GM21717 (cell line): ENCODE measurements around the gene STPG2.

Experiments
- ATAC-seq: cut with Tn5 transposase; IDR thresholded peaks from one replicate; pipeline ENCODE4 v1.9.1; 2021; ENCODE audit warnings: mild to moderate bottlenecking, moderate library complexity; ENCODE audit not compliant: unreplicated experiment

Gene STPG2

DNA sequence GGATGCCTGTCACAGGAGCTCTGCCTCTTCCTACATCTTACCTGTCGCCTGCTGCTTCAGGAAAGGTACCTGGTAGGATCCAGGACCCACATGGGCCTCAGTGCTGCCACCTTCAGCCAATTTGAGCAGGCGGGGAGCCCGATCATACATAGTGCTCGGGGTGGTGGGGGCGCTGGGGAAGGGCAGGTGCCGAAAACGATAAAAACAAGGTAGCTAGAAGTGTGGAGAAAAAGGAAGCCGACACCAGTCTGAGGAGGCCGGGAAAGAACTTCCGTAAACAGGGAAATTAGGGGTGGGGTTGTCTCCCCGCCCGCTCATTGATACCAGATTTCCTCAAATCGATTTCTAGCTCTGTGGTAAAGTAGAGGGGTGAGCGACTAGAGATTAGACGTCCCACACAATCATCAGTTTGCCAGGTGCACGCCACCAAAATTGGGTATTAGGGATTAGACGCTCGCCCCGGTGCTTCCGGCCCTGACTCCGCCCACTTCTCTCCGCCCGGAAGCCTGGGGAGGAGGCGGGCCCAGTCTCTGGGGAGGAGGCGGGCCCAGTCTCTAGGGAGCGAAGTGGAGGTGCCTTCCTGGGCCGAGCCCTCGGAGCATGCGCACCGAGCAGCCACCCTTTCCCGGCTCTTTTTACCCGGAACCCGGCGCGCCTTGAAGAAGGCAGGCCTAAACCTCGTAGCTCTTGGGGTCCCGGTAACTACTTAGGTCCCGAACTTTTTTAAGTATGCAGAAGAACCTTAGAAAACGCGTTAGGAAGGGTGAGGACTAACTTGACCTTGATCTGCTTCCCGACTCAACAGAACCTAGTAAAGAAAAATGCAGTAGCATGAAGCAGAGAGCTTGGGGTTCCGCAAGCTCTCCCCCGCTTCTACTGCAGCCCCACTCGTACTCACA is at the start of gene STPG2:
TSS of gene STPG2 (minus strand) at position 476 of the 899 bp plus-strand sequence.
- ATAC-seq: peak; percentile 100

DNA sequence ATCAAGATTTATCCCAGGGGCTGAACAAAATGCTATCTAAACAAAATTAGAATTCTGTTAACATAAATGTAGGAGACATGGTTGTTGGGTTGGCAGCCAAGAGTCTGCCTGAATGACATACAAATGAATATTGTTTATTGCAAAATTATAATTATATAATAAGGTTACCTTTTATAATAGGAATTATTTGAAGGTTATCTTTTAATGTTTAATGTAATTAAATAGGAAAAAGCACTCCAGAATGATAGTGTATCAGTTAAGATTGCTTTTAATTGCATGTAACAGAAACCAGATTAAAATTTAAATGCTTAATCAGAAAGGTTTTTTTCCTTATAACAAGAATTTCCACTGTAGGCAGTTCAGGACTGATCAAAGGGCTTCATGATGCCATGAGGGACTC is 42.0 kb upstream of the STPG2 start:
- no peak for ATAC-seq

DNA sequence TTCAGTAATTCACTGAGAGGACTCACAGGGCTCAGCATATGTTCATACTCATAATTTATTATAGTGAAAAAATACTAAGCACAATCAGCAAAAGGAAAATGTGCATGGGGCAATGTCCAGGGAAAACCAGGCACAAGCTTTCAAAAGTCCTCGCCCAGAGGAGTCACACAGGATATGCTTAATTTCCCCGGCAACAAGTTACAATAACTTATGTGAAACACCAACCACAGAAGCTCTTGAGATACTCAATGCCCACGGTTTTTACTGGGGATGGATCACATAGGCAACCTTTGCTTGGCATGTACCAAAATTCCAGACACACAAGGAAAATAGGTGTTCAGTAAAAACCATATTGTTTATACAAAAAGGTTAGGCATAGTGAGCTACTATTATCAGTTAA is 38.5 kb upstream of the STPG2 start:
- ATAC-seq: no peak

DNA sequence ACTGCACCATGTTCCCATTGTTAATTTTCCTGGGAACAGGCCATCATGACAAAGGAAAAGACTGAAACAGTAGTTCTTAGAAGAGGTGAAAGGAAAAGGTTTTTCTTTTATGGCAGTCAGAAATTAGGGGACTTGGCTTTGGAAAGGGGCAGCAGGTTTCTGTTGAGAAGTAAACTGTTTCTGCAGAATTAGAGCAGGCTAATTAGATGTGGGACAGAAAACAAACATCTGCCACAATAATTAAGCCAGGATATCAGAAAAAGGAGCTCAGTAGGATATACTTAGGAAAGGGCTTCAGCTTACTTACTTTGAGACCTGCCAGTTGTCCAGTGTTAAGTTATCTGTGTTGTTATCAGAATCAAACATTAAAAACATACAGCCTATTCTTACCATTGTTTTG is 36.7 kb upstream of the STPG2 start:
- ATAC-seq: no peak

DNA sequence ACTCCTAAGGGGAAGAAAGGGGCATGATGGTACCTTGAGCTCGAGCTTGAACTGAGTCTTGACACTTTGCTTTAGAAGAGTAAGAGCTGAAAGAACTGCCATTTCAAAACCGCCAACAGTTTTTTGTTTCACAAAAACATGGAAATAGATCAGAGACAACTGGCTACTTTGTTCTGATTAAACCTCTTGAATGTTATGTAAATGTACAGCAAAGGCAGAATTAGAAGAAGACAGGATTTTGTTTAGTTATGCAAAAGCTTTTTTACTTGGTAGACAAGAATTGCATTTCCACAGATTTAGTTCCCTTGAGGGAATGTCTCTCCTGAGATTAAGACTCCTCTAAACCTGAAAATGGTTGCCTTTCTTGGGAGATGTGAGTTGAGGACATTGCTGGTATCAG is 33.3 kb upstream of the STPG2 start:
- no peak for ATAC-seq

DNA sequence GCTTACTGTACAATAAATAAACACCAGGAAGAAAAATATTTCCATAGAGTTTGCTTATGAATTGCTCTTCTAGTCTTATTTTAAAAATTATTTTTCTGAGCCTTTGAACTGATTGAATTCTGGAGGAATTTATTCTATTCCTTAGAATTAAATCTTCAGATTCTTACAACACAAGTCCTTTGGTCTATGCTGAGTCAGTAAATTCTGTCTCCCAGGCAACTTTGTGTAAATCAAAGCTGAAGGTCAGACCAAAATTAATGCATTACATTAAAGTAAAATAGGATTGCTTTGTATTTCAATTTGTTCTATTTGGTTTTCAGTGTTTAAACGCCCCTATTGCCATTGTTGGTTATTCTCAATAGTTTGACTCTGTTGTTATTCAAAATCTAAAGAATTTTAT is 26.8 kb upstream of the STPG2 start:
- ATAC-seq: no peak

DNA sequence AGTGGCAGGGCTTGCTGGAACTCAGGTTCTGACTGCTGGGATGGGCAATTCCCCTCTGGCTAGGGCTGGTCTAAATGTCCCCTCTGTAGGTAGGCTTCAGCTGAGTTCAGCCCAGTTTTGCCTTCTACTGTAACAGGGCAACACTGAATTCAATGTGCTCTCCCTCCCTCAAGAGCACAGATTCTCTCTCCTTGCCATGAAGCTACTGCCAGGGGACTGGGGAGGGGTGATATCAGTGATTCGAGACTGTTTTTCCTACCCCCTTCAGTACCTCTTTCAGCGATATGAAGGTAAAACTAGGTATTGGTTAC is 23.4 kb upstream of the STPG2 start:
- ATAC-seq: no peak

DNA sequence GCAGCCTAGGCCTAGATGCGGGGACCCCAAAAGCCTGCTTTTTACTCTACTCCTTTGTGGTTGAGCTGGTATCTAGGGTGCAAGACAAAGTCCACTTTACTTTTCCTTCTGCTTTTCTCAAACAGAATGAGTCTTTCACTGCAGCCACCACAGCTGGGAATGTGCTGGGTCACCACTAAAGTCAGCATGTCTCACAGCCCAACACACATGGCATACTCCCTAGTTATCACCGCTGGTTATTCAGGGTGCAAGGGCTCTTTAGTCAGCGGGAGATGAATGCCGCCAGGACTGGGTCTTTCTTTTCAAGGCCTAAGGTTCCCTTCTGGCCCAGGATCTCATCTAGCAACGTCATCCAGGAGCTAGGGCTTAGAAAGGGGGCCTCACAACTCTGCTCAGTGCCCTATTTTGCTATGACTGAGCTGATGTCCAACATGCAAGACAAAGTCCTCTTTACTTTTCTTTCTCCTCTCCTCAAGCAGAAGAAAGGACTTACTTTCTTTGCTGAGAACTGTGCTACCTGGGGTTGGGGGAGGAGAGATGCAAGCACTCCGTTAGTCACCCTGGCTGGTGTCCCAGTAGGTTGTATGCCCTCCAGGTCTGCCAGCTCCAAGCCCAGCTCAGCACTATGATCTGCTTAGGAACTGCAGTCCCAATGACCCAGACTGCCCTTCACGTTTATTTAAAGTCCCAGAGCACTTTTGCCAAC is 22.9 kb upstream of the STPG2 start:
- ATAC-seq: no peak

DNA sequence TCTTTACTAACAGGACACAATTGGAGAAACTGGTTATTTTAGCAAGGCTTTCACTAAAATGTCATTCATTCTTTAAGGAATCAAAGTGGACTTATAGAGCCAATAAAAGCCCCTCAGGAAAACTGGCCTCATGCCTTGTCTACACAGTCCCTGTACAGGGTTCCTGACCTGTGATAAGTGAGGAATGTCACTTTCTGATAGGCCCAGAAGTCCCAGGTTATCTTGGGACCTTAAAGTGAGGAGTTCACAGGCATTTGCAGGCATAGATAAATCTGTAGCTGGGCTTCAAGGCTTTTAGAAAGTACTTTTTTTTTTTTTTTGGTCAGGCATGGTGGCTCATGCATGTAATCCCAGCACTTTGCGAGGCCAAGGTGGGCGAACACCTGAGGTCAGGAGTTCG is 19.4 kb upstream of the STPG2 start:
- ATAC-seq: no peak

DNA sequence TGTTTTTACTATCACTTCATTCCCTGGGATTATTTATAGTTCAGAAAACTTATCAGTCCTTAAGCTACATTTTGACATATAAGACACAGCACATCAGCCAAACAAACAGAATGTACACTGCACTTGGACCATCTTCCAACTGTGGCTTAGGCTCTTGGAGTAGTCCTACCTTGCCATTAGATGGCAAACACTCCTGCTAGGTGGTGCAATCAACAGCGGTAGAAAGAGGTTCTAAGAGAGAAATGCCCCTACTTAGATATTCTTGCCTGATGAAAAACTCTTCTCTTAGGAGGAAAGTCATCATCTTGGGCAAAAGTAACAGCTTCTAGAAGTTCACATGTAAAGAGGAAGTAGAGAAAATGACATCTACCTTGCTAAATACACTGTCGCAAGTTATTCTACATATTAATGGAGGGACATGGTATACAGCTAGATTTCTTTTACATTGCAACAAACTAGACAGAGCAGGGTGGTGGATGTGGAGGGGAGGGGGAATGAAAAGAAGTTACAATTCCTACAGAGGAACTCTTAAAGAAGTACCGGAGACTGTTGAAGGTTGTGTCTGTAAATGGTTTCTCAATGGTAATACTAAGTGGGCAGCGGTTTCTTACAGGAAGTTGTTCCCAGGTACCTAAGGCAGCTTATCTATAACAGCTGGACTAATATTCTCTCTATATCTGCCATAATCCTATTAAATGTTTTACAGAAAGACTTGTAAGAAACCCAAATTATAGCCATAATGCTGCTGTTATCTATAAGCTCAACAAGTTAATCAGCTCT is 8.1 kb upstream of the STPG2 start:
- ATAC-seq: peak; percentile 51

DNA sequence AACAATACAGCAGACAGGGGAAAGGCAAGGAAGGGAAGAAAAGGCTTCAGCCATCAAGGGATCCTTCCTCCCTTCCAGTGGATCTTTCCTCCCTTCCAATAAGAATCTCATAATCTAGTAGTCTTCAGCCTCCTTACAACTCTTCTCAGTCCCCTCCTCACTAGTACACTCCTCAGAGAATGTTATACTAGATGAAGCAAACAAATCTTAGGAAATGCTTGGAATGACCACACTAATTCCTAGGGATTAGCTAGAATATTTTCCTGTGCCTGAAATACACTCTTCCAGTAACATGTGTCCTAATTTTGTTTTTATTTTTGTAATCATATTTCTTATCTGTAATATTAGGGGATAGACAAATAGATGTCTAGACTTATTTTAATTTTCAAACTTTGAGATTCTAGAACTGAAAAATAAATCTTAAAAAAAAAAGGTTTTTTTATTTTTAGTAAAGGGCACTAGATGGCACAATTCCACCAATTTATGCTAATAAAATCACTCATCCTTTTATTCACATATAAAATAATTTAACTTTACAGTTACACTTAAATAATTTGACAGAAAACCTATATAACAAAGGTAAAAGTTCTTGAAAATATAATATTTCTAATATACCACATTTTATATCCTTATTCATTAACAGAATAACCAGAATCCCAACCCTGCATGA is 7.0 kb upstream of the STPG2 start:
- no peak for ATAC-seq

DNA sequence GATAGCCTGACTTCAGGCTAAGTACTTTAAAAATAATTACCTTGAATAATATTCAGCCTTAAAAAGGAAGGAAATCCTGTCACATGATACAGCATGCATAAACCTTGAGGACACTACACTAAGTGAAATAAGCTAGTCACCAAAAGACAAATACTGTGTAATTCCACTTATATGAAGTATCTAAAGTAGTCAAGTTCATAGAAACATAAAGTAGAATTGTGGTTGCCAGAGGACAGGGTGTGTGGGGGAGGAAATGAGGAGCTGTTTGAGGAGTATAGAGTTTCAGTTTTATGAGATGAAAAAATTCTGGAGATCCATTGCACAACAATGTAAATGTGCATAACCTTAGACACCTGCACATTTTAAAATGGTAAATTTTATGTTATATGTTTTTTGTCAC is 5.6 kb upstream of the STPG2 start:
- ATAC-seq: no peak

DNA sequence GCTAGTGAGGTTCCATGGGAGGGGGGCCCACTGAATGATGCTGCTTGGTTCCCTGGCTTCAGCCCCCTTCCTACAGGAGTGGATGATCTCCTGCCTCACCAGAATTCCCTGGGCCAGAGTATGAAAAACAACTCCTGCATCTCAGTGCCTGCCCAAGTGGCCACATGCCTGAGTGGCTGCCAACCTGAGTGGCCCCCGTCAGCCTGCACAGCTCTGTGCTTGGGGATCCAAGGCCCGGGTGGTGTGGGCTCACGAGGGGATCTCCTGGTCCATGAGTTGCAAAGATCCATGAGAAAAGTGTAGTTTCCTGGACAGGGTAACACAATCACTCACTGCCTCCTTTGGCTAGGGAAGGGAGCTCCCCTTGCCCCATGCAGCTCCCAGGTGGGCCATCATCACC is 17.1 kb downstream of the STPG2 start:
- no peak for ATAC-seq

DNA sequence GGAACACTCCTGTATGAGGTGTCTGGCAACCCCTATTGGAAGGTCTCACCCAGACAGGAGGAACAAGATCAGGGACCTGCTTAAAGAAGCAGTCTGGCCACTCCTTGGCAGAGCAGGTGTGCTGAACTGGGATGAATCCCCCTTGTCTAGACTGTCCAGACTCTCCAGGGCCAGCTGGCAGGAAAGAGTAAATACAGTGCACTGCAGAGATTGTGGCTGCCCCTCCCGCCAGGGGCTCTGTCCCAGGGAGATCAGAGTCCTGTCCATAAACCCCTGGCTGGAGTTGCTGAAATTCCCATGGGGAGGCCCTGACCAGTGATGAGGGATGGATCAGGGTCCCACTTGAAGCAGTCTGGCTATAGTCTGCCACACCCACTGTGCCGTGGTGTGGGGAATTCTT is 17.7 kb downstream of the STPG2 start:
- ATAC-seq: no peak

DNA sequence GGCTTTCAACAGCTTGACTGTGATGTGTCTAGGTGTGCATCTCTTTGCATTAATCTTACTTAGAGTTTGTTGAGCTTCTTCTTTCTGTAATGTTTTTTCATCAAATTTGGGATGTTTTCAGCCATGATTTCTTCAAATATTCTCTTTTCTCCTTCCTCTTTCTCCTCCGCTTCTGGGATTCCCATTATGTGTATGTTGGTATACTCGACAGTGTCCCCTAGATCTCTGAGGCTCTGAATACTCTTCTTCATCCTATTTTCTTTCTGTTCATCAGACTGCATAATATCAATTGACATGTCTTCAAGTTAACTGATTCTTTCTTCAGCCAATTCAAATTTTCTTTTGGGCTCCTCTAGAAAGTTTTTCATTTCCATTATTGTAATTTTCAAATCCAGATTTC is 25.9 kb downstream of the STPG2 start:
- no peak for ATAC-seq

DNA sequence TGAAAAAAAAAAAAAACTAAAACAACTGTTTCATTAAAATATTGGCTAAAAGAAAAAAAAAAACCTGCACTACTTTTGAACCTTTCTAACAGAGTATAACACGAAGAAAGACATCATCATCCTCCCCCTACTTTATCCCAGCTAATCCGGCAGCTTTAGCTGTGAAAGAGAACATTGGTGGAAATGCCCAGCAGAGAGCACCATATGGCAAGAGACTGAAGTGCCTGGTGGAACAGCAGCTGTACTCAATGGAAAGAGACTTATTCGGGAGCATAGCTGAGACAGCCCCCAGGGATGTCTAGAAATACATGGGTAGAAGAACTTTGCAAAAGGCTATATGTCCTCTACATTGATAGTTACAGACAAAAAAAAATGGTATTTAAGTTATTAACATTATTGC is 30.3 kb downstream of the STPG2 start:
- no peak for ATAC-seq

DNA sequence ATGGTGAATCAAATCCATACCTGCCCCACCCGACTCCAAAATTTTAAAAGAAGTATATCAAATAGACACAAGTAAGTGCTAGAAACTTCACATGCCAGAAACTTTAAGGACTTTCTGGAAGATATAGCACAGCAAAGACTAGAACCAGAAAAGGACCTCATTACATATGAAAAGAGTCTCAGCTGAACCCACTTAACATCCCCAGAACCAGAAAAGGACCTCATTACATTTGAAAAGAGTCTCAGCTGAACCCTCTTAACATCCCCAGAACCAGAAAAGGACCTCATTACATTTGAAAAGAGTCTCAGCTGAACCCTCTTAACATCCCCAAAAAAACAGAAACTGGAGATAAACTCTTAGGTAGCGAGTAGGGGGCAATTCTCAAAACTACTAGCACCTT is 32.3 kb downstream of the STPG2 start:
- no peak for ATAC-seq

DNA sequence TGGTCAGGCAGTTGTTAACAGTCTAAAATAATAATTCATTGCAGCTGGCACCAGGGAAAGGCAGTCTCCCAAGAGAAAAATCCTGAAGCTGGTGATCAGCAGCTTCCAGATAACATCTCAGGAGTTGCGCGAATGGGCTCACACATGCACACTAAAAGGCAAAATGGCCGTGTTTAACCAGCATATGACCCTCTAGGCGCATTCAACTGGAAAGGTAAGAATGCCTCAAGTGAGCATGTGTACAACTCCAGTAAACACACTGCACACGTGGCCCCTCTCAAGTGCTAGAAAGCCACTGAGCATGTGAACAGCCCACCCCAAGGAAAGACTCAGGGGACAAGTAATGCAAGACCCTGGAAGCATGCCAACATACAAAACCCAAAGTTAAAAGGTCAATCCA is 33.1 kb downstream of the STPG2 start:
- no peak for ATAC-seq

DNA sequence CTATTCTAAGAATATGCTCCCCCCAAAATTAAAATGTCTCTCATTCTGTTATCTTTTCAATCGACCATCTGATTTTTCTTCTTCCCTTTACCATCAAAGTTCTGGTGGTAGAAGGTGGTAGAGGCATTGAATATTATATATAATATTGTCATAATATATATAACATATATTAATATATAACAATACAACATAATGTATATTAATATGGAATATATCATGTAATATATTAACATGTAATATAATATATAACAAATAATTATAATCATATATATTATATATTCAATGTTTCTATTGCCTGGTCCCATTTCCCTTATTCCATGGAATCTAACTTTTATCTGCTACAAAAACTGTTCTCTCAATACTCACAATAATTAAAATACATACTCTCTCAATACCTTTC is 40.6 kb downstream of the STPG2 start:
- no peak for ATAC-seq

DNA sequence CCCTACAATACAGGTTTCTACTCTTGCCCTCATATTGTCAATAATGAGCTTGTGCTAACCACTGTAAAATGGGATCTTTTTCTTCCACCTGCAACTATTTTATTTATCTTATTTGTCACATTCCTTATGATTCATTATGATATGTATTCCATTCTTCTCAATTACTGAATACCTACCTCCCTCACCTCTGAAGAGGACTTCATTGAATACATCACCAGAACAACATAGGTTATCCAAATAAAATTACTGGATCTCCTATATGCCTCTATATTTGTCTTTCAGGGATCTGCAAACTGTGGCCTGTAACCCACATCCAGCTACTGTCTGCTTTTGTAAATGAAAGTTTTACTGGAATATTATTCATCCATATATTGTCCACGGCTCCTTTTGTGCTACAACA is 41.3 kb downstream of the STPG2 start:
- ATAC-seq: no peak

DNA sequence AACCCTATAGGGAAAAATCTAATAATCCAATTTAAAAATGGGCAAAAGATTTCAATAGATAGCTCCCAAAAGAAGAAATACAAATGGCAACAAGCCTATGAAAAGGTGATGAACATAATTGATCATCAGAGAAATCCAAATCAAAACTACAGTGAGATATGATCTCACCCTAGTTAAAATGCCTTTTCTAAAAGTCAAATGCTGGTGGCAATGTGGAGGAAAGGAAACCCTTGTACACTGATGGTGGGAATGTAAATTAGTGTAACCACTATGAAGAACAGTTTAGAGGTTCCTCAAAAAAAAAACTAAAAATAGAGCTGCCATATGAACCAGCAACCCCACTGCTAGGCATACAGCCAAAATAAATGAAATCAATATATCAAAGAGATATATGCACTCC is 44.5 kb downstream of the STPG2 start:
- no peak for ATAC-seq
